Mucosa of rectum (tissue), 2 donors: ENCODE data around the gene CNDP2.

ENCODE experiments used
- H3K27ac ChIP-seq, 2 donors: one replicate each; pipeline ENCODE4 v1.7.0; 2013; ENCODE audit warnings: inconsistent platforms in 2 of 2, low read depth in 2 of 2, low read length in 2 of 2
- H3K27me3 ChIP-seq, 2 donors: one replicate each; pipeline ENCODE4 v1.7.0; 2013; ENCODE audit warnings: low read length in 2 of 2; ENCODE audit not compliant: control insufficient read depth in 2 of 2, insufficient read depth in 2 of 2
- H3K36me3 ChIP-seq, 2 donors: one replicate each; pipeline ENCODE4 v1.7.0; 2013; ENCODE audit warnings: low read length in 2 of 2; ENCODE audit not compliant: control insufficient read depth in 2 of 2, insufficient read depth in 2 of 2
- H3K4me1 ChIP-seq, 2 donors: one replicate each; pipeline ENCODE4 v1.7.0; 2013; ENCODE audit warnings: low read length in 2 of 2, mild to moderate bottlenecking in 1 of 2; ENCODE audit not compliant: control insufficient read depth in 2 of 2, insufficient read depth in 2 of 2
- H3K4me3 ChIP-seq, 2 donors: one replicate each; pipeline ENCODE4 v1.7.0; 2013; ENCODE audit warnings: low read length in 2 of 2
- H3K9ac ChIP-seq, 2 donors: one replicate each; pipeline ENCODE4 v1.7.0; 2013; ENCODE audit warnings: low read length in 2 of 2, low read depth in 1 of 2, mild to moderate bottlenecking in 1 of 2
- H3K9me3 ChIP-seq, 2 donors: one replicate each; pipeline ENCODE4 v1.7.0; 2013; ENCODE audit warnings: low read length in 2 of 2; ENCODE audit not compliant: control insufficient read depth in 2 of 2
- donor health status: healthy.
- donor health status: Normal muscosa, but diverticular disease.

CNDP2 gene

GRCh38 chr18:74516271-74517235 is 20.4 kb downstream of the CNDP2 start:
- Histone ChIP-seq H3K9ac (no peak overlapping the region), H3K9me3 (no peaks in the 10 kb centered on the region), H3K4me1 (no peaks in the 10 kb centered on the region), H3K27me3 (no peaks in the 10 kb centered on the region), H3K4me3 (no peak overlapping the region), H3K27ac (no peak overlapping the region), H3K36me3 (peaks cover 81 to 83% of the 10 kb centered on the region in 2 donors)

DNA sequence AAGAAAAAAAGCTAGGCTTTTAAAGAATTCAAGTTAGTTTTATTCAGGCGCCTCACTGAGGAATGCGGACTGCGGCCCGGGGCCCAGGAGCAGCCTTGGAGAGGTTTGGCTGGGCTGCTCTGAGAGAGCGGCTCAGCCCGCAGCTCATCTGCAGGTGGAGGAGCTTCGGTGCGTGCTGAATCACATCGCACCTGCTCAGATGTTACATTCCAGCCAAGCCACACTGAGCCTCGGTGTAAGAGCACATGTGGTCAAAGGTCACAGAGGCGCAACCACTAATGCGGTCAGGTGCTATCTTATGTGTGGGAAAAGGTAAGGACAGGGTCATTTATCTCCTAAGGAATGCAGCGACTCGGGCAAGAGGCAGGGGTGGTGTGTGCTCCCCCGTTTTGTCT is 21.1 kb downstream of the CNDP2 start:
- H3K9ac ChIP-seq: no peak overlapping the region
- H3K4me3 ChIP-seq: no peak overlapping the region
- H3K27ac ChIP-seq: no peak overlapping the region
- peaks cover 76% of the 10 kb centered on the region in 2 donors for H3K36me3 ChIP-seq
- H3K4me1 ChIP-seq: no peaks in the 10 kb centered on the region
- no peaks in the 10 kb centered on the region for H3K27me3 ChIP-seq
- H3K9me3 ChIP-seq: no peaks in the 10 kb centered on the region

DNA sequence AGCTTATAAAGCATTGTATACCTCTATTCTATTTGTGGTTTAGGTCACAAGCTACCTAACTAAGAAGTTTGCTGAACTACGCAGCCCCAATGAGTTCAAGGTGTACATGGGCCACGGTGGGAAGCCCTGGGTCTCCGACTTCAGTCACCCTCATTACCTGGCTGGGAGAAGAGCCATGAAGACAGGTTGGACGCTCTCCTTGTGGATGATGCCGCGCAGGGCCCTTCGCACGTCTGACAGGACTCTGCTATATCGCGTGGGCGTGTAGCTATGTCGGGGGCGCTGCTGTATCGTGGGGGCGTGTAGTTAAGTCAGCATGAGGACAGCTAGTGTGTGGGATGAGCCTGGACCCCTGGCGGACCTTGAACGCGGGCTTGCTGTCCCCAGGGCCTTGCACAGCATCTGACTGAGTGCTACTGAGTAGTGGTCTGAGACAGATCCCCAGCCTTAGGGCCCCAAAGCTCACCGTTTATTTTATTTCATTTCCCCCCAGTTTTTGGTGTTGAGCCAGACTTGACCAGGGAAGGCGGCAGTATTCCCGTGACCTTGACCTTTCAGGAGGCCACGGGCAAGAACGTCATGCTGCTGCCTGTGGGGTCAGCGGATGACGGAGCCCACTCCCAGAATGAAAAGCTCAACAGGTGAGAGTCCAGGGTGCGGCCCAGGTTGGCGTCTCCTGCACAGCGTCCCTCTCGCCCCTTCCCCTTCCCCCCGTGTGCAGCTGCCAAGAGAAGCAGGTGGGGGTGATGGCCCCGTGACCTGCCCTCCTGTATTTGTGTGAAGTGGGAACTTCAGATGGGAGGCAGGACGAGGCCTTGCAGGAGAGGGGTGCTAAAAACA is 22.5 kb downstream of the CNDP2 start:
- Histone ChIP-seq H3K4me1 (no peaks in the 10 kb centered on the region), H3K27me3 (no peaks in the 10 kb centered on the region), H3K9ac (no peak overlapping the region), H3K4me3 (no peak overlapping the region), H3K27ac (no peak overlapping the region), H3K9me3 (no peaks in the 10 kb centered on the region), H3K36me3 (peaks cover 62 to 65% of the 10 kb centered on the region in 2 donors)

GRCh38 chr18:74519320-74520095 is 23.3 kb downstream of the CNDP2 start:
- Histone ChIP-seq H3K9ac (no peak overlapping the region), H3K4me1 (peaks cover 5 to 6% of the 10 kb centered on the region in 2 donors), H3K27ac (no peak overlapping the region), H3K36me3 (peaks cover 58 to 62% of the 10 kb centered on the region in 2 donors), H3K9me3 (no peaks in the 10 kb centered on the region), H3K27me3 (no peaks in the 10 kb centered on the region), H3K4me3 (no peak overlapping the region)

DNA sequence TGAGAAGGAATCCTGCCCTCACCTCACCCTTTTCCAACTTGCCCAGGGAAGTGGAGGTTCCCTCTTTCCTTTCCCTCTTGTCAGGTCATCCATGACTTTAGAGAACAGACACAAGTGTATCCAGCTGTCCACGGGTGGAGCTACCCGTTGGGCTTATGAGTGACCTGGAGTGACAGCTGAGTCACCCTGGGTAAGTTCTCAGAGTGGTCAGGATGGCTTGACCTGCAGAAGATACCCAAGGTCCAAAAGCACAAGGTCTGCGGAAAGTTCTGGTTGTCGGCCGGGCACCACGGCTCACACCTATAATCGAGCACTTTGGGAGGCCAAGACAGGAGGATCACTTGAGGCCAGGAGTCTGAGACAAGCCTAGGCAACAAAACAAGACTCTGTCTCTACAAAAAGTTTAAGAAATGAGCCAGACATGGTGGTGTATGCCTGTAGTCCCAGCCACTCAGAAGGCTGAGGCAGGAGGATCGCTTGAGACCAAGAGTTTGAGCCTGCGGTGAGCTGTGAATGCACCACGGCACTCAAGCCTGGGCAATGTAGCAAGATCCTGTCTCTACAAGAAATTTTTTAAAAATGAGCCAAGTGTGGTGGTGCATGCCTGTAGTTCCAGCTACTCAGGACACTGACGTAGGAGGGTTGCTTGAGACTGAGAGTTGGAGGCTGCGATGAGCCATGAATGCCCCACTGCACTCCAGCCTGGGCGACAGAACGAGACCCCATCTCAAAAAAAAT is 24.1 kb downstream of the CNDP2 start:
- H3K9ac ChIP-seq: no peak overlapping the region
- H3K27ac ChIP-seq: no peak overlapping the region
- H3K27me3 ChIP-seq: no peaks in the 10 kb centered on the region
- H3K4me1 ChIP-seq: peaks cover 5 to 6% of the 10 kb centered on the region in 2 donors
- H3K36me3 ChIP-seq: peaks cover 54 to 55% of the 10 kb centered on the region in 2 donors
- H3K4me3 ChIP-seq: no peak overlapping the region
- H3K9me3 ChIP-seq: no peaks in the 10 kb centered on the region

DNA sequence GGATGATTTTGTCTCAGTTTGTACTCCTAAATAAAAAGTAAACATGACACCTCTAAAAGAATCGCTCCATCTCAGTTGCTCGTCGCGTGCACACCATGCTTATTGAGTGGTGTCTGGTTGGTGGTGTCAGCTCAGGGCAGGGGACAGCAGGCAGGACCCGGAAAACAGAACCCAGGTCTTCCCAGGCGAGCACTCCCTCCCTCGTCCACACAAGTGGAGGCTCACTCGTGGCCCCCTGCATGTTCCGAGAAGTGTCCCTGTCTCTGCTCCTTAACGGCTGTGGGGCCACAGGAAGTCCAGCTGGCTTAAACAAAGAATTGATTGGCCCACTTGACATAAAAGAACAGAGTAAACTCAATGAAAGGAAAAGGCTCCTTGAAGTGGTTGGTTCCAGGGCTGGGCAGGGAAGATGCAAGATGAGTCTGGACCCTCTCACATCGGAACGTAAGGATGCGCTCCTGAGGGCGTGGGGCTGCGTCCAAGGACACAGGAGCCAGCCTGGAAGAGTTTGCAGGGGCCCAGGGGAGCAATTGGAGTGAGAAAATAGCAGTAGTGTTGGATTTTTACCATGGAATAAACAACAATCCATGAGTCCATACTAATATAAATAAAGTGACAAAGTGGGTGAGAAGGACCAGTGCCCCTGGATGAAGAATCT is 25.0 kb downstream of the CNDP2 start:
- peaks cover 5 to 14% of the 10 kb centered on the region in 2 donors for H3K4me1 ChIP-seq
- H3K9ac ChIP-seq: no peak overlapping the region
- H3K27ac ChIP-seq: no peak overlapping the region
- no peaks in the 10 kb centered on the region for H3K27me3 ChIP-seq
- H3K36me3 ChIP-seq: peaks cover 46% of the 10 kb centered on the region in 2 donors
- H3K9me3 ChIP-seq: no peaks in the 10 kb centered on the region
- no peak overlapping the region for H3K4me3 ChIP-seq

DNA sequence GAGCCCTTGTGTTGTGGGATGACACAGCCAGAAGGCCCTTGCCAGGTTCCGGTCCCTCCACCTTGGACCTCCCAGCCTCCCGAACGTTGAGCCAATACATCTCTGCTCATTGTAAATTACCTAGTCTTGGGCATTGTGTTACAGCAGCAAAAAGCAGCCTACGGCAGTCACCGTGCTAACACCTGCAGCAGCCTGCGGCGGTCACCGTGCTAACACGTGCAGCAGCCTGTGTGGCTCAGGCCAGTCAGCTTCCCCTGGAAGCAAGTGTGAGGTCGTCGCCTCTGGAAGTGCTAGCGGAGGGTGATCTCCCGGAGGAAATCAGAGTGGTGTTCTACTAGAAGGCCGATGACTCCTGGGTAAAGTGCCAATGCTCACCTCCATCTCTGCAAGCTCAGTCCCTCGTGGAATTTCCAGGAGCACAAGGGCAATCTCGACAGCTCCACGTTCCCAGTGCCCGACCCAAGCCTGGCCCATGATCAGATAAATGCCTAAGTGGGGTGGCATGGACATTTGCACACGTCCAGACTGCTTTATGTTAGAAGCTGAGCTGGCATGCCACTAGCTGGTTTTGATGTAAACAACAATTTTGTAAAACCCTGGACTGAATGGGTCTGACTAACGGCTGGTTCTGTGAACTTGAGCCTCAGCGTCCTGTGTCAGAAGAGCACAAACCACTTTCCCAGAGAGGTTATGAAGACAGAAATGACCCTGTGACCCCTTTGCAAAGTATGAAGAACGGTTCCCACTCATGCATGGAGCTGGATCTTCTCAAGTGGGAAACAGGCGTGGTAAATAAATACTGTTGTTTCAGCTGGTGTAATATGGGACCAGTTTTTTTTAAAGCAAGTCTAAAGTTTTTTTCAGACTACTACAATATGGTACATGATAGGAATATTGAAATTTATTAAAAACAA is 26.7 kb downstream of the CNDP2 start:
- H3K4me3 ChIP-seq: no peak overlapping the region
- no peaks in the 10 kb centered on the region for H3K9me3 ChIP-seq
- peaks cover 5 to 15% of the 10 kb centered on the region in 2 donors for H3K4me1 ChIP-seq
- no peak overlapping the region for H3K27ac ChIP-seq
- H3K9ac ChIP-seq: no peak overlapping the region
- peaks cover 33 to 34% of the 10 kb centered on the region in 2 donors for H3K36me3 ChIP-seq
- no peaks in the 10 kb centered on the region for H3K27me3 ChIP-seq

GRCh38 chr18:74524097-74524496 is 27.9 kb downstream of the CNDP2 start:
- peaks cover 5 to 15% of the 10 kb centered on the region in 2 donors for H3K4me1 ChIP-seq
- H3K9ac ChIP-seq: no peak overlapping the region
- no peak overlapping the region for H3K4me3 ChIP-seq
- H3K36me3 ChIP-seq: peaks cover 23 to 24% of the 10 kb centered on the region in 2 donors
- no peaks in the 10 kb centered on the region for H3K9me3 ChIP-seq
- peak overlapping the region; percentile 48 to 66 for H3K27ac ChIP-seq
- no peaks in the 10 kb centered on the region for H3K27me3 ChIP-seq
